ENCODE data around the gene NOXRED1.

The NOXRED1 gene

DNA sequence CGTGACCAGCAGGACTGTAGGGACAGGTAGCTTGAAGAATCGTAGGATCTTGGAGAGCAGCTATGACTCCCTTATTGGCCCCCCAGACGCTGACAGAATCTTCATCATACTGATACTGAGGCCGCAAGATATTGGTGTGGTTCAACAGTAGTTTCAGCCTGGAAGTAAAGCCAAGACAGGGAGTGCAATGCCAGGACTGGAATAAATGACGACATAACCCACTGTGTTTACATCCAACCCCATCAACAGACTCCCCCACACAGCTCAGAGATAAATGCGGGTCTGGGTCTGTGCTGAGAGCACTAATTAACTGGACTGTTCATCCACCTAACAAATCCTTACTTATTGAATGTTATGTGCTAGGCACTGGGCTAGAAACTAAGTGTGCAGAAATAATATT lies 16.6 kb downstream of the NOXRED1 start:
- no peak for DNase-seq

DNA sequence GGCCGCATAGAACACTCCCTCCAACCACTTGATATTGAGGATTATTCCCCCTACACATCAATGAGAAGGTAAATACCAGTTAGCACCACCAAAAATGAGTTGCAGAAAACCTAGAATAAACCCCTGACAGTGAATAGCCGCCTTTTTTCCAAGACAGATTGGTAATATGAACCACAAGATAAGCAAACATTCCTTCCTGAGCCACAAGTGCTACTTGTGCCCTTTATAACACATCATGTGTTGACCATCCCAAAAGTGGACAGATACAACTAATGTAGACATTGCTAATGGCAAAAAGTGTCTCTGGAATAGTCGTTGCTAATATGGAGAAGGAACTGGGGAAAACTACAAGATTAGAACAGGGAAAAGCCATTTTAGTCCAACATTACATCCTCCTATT lies 17.2 kb downstream of the NOXRED1 start:
- DNase-seq = no peak

DNA sequence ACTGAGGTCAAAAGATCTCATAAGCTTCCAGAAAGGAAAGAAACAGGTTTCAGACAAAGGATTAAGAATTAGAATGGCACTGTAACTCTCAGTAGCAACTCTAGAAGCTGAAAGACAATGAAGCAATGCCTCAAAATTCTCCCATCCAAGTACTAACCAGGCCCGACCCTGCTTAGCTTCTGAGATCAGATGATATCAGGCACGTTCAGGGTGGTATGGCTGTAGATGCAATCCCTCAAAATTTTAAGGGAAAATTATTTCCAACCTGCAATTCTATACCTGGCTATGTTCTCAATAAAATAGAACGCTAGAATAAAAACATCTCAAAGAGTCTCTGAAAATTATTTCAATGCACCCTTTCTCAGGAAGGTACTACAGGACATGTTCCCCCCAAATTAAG lies 19.6 kb downstream of the NOXRED1 start:
- no peak for DNase-seq

DNA sequence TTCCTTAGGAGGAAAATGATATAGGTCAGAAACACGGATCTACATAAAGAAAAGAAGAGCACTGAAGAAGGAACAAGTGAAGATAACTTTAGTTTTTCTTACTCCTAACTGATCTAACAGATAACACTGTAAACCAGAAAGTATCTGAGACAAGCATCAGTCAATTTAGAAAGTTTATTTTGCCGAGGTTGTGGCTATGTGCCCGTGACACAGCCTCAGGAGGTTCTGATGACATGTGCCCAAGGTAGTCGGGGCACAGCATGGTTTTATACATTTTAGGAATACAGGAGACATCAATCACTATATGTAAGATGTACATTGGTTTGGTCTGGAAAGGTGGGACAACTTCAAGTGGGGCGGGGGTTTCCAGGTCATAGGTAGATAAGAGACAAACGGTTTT lies 23.1 kb downstream of the NOXRED1 start:
- no peak for DNase-seq

DNA sequence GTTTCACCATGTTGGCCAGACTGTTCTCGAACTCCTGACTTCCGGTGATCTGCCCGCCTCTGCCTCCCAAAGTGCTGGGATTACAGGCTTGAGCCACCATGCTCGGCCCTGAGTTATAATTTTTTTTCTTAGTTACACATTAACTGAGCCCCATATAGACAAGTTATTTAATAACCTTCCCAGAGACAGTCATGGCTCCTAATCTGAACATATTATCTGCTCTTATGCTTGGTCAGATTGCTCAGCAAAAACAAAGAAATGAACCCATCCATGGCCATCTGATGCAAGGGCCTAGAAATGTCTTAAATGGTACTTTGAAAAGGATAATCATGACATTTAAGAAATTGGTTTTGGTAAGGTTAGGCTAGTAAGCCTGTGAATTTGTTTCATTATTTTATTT lies 33.1 kb downstream of the NOXRED1 start:
- no peak for DNase-seq

DNA sequence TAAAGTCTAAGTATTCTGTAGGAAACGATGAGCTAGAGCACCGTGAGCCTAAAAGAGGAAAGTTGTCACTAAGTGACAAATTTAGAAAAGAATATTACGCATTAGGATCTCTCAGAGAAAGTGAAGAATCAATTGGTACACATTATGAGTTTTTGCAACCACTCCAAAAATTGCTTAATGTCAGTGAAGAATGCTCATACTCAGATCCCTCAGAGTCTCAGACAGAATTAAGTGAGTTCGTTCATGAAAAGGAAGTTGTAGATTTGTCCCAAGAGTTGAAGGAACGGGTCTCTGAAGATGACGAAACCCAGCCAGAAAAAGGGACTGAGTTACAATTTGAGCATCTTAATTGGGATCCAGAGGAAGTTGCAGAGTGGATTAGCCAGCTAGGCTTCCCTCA lies 44.6 kb downstream of the NOXRED1 start:
- no peak for DNase-seq

DNA sequence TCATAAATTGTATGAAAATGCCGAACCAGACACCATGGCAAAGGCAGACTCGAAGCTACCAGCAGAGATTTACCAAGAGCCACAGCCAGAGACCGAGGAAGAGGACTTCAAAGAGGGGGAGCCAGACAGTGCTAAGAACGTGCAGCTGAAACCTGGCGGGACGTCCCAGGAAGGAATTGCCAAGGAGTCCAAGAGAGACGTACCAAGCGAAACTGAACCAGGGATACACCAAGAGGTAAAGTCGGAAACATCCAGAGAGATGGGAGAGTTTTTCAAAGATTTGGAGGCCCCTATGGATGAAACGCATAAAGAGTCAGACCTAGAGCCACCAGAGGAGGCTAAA lies 45.9 kb downstream of the NOXRED1 start:
- DNase-seq = no peak

DNA sequence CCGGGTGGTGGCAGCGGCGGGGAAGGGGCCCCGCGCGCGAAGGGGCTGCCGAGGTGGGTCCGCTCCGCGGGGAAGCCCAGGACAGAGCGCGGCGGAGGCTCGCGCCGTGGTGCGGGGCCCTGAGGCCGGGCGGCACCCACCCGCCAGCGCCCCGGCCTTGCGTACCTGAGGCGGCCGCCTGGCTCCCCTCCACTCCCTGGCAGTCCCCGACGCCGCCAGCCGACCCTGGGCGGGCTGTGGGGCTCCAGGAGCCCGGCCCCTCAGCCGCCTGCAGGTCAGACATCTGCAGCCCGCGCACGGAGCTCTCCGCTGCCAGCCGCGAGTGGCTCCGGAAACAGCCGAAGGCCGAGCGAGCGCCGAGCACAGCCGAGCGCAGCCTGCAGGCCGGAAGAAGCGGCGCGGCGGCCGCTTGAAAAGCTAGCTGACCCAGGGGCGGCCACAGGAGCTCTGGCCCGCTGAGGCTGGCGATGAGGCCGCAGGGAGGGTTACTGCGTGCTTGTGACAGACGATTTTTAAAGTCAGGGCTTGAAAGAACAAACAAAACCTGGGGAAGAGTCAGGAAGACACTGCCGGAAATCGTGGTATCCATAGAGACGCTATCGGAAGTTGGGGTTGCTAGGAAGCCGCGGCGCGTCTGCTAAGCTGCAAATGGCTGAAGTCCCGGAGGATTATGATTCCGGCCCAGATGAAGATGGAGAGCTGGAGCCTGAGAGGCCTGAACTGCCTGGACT lies 46.4 kb downstream of the NOXRED1 start, which contains the start of the genes SAMD15 and TMED8:
SAMD15 (plus strand) TSS at position 609 of the 731 bp plus-strand sequence; CDS start at position 649, 40 bp downstream.
TMED8 (minus strand) TSS at position 324 of the 731 bp plus-strand sequence; CDS start at position 283, 41 bp downstream.
- peak; percentile 82 for DNase-seq

DNA sequence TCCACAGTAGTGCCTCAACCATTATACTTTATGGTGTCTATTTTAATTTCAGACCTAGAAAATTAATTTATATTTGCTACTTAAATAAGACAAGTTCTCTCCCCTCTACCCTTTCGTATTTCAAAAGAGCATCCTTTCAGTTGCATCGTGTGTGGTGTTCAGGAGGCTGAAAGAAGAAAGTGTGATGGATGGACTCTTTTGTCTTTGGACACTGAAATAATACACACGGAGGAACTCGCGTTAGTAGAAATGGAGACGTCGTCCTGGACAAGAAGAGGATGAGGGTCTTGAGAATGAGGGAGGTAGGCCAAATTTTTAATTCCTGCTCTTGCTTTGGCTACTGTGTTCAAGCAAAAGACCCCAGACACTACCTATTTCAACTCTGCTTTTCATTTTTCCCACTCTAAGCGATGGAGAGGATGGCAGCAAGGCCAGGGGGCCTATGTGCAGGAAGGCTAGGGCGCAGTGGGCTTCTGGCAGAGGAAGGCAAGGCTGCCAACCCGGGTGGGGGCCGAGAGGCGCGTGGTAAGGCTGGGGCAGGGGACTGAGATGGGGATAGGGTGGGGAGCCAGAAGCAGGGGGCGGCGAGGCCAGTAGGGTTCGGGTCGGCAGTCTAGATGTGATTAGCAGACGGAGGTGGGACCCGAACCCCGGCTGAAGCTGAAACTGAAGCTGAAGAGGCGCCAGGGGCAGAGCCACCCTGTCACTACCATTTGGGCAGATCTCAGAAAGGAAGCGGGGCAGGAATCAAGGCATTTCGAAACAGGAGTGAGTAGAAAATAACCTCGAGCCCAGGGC lies 47.2 kb downstream of the NOXRED1 start:
- DNase-seq = peak; percentile 40

DNA sequence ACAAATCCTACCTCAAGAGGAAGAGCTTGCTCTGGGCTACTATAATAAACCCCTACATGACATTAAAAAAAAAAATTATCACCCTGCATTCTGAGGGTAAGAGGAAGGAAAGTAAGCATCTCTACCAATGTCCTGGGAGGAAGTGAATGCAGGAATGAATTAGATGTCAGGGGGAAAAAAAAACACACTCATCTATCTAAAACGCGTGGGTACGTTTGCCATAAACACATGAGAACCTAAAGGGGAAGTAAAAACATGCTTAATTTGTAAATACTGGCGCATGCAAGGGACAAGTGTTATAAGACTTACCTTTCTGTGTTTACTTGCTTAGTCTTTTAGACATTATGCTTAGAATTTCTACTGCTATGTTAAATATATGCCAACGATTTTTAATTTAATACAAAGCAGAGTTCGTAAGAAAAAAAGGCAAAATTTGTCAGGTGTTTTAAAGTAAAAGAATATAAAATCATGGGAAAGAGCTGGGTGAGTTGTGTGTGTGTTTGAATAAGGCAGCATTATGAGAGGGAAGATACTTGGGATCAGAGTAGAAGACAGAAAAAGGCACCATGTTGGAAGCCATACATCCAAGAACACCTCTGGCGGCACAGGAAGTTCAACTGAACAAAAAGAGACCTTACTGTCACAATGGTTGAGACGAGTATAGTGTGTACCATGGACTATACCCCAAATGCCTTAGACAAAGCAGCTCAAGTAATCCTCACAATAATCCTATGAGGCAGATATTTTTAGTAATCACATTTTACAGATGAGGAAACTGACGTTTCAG lies 48.0 kb downstream of the NOXRED1 start:
- no peak for DNase-seq

DNA sequence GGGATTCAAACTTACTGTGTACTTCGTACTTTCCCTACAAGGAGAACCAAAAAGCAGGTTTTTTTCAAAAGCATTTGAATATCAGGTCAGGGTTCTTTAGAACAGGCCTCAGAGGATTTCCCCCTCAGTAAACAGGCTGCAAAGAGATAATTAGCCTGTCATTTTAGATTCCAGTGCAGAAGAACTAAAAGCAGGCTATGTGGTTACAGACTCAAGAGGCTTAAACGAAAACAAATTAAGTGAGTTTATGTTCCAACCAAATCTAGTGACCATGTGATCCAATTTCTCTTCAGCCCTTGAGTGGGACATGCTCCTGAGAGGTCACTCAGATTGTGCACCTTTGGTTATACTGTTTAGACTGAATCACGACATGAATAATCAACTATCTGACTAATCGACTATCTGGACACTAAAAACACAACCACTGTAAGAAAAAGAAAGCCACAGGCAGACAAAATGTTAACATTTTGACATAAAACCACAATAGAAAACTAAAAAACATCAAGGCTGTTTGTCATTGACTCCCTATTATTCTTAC lies 51.0 kb downstream of the NOXRED1 start:
- no peak for DNase-seq

DNA sequence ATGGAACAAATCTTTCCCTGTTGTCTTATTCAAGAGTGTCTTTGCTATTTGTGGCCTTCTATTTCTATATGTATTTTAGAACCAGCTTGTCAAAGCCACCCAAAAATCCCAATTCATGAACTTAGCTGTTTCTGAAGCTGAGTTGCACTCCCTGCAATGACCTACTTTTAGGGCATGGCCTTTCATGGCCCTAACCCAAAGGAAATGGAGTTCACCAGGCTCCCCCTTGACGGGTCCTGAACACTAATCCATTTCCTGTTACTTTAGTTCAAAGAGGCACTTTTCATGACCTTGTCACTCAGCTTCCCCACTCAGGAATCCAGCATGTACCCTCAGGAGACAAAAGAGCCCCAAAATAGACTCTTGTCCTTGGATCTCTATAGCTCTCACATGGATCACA lies 54.0 kb downstream of the NOXRED1 start:
- DNase-seq = peak; percentile 6

DNA sequence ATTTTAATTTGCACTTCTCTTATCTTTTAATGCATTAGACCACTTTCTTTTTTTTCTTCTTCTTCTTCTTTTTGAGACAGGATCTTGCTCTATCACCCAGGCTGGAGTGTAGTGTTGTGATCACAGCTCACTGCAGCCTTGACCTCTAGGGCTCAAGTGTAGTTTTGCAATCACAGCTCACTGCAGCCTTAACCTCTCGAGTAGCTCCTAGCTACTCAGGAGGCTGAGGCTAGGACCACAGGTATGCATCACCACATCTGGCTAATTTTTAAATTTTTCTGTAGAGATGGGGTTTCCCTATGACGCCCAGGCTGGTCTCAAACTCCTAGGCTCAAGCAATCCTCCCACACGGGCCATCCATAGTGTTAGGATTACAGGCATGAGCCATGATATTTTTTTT lies 59.2 kb downstream of the NOXRED1 start:
- DNase-seq = no peak

DNA sequence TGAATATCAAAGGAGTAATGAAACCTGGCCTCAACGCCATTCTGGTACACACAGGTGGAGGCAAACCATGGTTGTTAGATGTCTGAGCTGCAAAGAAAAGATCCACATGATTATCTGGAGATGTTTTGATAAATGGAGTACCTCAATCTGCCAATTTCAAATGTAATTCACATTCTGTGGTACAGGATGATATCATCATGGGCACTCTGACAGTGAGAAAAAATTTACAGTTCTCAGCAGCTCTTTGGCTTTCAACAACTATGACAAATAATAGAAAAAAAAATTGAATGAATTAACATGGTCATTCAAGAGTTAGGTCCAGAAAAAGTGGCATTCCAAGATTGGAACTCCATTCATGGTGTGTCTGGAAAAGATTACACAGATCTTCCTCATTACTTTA lies 63.7 kb downstream of the NOXRED1 start:
- DNase-seq = no peak

DNA sequence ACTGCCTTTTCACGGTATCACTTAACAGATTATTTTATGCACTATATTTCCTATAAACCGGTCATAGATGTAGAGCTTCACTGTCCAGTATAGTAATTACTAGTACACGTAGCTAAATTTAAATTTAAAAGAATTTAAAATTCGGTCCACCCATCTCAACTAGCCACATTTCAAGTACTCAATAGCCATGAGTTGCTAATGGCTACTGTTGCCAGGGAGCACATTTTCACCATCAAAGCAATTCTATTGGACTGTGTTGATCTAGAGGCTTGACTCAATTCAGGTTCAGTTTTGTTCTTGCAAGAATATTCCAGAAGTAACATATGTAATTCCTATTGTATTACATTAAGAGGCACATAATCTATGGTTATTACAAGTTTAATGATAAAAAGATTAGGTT lies 66.4 kb downstream of the NOXRED1 start:
- no peak for DNase-seq

DNA sequence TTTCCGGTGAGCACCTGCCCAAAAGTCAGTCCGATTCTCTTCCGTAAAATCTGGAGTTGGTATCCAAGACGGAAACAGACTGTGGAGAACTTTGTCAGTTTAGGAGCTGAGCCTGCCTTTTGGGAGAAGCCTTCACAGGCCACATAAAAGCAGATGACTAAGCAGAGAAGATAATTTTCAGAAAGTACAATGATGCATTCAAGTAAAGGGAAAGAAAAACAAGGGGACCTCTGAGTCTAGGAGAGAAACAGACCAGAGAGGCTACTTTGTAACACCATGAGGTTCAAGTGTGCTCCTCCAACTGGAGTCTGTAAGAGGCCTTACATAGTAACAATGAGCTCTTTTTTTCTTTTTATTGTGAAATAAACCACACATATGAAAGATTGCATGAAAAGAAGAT lies 67.5 kb downstream of the NOXRED1 start:
- DNase-seq = no peak

DNA sequence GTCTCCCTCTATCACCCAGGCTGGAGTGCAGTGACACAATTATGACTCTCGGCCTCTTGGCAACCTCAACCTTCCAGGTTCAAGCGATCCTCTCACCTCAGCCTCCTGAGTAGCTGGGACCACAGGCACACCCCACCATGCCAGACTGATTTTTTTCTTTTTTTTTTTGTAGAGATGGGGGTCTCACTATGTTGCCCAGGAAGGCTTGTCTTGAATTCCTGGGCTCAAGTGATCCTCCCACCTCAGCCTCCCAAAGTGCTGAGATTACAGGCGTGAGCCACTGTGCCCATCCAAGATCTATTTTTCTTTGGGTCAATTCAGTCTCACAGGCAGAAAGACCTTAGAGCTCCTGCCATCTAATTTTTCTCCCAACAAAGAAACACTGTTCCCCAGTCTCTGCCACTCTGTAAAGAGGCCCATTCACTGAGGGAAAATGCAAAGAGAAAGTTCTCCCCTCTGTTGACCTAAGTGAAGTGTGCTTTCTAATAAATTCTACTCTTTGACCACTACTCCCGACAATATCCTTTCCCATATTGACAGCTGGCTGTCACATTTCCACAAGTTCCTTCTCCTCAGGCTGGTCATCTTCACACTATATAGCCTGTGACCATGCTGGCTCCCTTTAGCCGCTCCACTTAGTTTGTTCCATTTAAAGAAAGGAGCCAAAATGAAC lies 69.7 kb downstream of the NOXRED1 start:
- DNase-seq = no peak

DNA sequence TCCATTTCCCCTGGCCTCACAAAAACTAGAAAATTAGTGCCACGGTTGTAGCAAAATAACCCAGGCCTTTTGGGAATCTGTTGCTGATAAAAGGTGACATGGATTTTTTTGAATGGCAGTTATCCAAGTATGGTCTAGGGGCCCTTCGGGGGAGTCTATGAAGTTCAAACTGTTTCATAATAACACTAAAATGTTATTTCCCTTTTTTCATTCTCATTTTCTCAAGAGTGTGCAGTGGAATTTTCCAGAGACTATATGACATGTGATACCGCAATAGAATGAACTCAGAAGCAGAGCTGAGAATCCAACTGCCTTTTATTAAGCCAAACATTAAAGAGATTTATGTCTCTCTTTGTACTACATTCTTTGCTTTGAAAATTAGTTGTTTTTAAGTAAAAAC lies 75.6 kb downstream of the NOXRED1 start:
- no peak for DNase-seq

DNA sequence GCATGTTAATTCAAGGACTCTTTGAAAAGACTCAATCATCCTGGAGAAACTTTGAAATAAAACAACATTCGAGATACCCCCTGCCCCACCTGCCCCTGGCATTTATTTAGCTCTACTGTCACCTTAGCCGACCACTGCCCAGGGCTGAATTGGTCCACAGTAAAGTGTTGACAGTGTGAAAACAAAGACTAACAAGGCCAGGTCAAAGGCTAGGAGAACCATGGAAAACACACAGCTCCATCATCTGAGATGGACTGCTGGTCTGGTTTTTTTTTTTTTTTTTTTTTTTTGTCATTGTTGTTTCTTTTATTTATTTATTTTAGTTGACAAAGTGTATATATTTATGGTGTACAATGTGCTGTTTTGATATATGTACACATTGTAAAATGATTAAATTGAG lies 76.8 kb downstream of the NOXRED1 start:
- no peak for DNase-seq

DNA sequence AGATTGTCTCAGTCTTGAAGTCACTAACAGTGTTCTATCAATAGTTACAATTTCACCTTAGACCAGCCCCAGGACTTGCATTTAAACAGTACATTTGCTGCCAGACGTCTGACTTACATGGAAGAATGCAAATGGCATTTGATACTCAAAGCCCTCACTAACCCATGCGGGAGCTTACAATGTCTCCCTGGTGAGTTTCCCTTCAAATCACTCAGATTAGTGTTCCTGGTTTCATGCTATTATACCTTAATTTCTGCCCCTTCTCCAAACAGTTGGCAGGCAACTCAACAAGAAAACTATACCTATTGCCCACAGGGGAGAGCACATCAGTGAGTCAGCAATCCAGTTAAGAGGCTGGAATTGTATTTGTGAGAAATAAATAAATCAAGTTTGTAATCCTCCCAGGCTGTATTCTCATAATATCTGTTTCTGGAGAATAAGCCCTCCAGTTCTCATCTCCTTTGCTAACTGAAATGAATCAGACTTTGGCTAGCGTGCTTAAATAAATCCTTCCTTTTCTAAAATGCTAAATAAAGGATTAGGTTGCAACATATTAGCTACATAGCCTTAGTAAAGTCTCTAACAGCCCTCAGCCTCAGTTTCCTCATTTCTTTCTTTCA lies 78.8 kb downstream of the NOXRED1 start:
- no peak for DNase-seq
